Ectodermal cell (in vitro differentiated cells): ENCODE data around the gene SLIT1.

Experiments
- H3K27ac ChIP-seq: 2 replicates; pipeline ENCODE4 v1.7.0; 2013; ENCODE audit warnings: mild to moderate bottlenecking, low read depth, low read length; ENCODE audit not compliant: insufficient read depth, poor library complexity, severe bottlenecking
- H3K27me3 ChIP-seq: 2 replicates; pipeline ENCODE4 v1.7.0; 2013; ENCODE audit warnings: mild to moderate bottlenecking, low read length; ENCODE audit not compliant: insufficient read depth, control insufficient read depth, poor library complexity, severe bottlenecking
- H3K36me3 ChIP-seq: one replicate; pipeline ENCODE4 v1.7.0; 2013; ENCODE audit warnings: low read length; ENCODE audit not compliant: control insufficient read depth, insufficient read depth
- H3K4me1 ChIP-seq: one replicate; pipeline ENCODE4 v1.7.0; 2013; ENCODE audit warnings: low read length; ENCODE audit not compliant: control insufficient read depth, insufficient read depth
- H3K4me3 ChIP-seq: 2 replicates; pipeline ENCODE4 v1.7.0; 2013; ENCODE audit warnings: low read depth, low read length, control low read depth; ENCODE audit not compliant: insufficient read depth
- H3K9me3 ChIP-seq: 2 replicates; pipeline ENCODE4 v1.7.0; 2013; ENCODE audit warnings: mild to moderate bottlenecking, low read length, moderate library complexity; ENCODE audit not compliant: control insufficient read depth
- WGBS, 2 experiments: methylation state at CpG; one replicate each; pipeline ENCODE4 v1.1.7; 2013; ENCODE audit warnings: missing lambda C conversion rate in 2 of 2; 5-methylcytosine and 5-hydroxymethylcytosine counted together

Gene SLIT1

DNA sequence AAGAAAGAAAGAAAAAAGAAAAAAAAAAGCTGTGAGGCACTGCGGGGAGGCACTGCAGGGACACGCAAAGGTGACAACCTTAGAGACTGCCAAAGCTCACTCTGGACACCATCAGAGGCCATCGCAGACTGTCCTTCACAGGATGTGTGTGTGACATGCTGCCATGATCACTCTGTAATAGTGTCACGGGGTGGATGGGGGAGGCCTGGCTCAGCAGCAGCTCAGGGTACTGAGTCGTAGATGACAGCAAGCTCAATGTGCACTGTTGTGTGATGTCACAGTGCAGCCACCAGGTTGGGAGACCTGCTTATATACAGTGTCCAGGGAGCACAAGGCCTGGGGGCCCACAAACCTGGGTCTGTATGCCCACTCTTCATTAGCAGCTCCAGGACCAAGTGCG lies 83.3 kb downstream of the SLIT1 start:
- Histone ChIP-seq H3K9me3 (no peaks in the 10 kb centered on the region), H3K27ac (no peak overlapping the region), H3K4me1 (peaks cover 19% of the 10 kb centered on the region), H3K27me3 (no peaks in the 10 kb centered on the region), H3K36me3 (no peaks in the 10 kb centered on the region), H3K4me3 (no peak overlapping the region)
- WGBS, 2 experiments = 92 to 93% methylated on average over 6 of the region's 6 CpGs

GRCh38 chr10:97101166-97101940 lies 84.4 kb downstream of the SLIT1 start:
- Histone ChIP-seq H3K4me1 (peaks cover 29% of the 10 kb centered on the region), H3K9me3 (no peaks in the 10 kb centered on the region), H3K4me3 (no peak overlapping the region), H3K27ac (no peak overlapping the region), H3K36me3 (no peaks in the 10 kb centered on the region), H3K27me3 (no peaks in the 10 kb centered on the region)
- WGBS, 2 experiments = 81 to 83% methylated on average over 9 of the region's 9 CpGs

DNA sequence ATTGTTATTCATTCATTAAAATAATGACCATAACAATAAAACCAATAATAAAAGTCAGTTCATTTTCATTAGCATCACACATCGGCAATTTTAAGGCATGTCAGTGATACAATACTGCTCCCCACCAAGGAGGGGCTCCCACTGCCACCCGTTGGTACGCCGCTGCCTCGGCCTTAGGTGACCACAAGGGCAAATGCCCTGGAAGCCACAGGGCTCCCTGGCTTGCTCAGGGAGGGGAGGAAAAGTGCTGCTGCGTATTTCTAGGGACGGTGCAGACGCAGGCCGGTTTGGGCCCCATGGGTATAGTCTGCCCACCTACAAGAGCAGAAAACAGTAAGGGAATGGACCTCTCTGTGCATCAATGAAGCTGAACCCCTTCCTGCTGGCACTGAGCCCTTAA lies 85.1 kb downstream of the SLIT1 start:
- H3K4me3 ChIP-seq = no peak overlapping the region
- no peak overlapping the region for H3K27ac ChIP-seq
- 86 to 87% methylated on average over 9 of the region's 9 CpGs for WGBS, 2 experiments
- no peaks in the 10 kb centered on the region for H3K27me3 ChIP-seq
- no peaks in the 10 kb centered on the region for H3K36me3 ChIP-seq
- H3K4me1 ChIP-seq = peaks cover 36% of the 10 kb centered on the region
- no peaks in the 10 kb centered on the region for H3K9me3 ChIP-seq

DNA sequence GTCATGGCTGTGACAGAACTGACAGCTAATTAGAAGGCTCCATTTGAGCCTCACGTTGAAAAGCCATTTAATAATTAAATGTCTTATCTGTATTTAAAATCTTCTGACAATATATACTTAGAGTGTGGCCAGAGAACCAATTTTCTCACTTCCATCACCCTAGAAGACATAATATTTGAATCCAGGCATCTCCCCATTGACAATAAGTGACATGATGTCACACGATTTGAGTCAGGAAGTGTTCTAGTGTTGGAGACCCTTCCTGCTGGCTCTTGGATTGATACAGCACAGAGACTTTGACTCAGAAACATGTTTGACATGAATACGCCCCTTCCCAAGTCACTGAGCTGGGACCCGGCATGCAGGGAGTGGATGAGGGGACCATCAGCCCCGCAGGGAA lies 85.9 kb downstream of the SLIT1 start:
- Histone ChIP-seq H3K27me3 (no peaks in the 10 kb centered on the region), H3K9me3 (no peaks in the 10 kb centered on the region), H3K4me1 (peaks cover 39% of the 10 kb centered on the region), H3K27ac (no peak overlapping the region), H3K4me3 (no peak overlapping the region), H3K36me3 (no peaks in the 10 kb centered on the region)
- 91 to 96% methylated on average over 4 to 5 of the region's 5 CpGs for WGBS, 2 experiments

DNA sequence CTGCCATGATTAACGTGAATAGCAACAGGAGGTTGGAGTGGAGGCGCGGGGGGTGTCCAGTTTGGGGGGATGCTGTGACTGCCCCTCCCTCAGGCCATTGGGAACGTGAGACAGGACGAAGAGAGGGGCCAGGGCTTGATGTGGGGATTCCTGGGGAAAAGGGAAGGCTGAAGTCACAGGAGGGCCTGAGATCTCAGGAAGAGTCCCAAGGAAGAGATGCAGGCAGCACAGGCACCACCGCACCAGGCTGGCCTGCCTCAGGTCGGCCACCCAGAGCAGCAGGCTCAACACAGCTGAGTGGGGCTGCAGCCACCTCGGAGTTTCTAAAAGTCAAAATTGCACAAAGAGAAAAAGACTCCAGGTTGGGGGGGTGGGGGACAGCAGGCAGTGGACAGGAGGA lies 86.7 kb downstream of the SLIT1 start:
- no peak overlapping the region for H3K4me3 ChIP-seq
- H3K9me3 ChIP-seq = no peaks in the 10 kb centered on the region
- no peaks in the 10 kb centered on the region for H3K27me3 ChIP-seq
- WGBS, 2 experiments = 83 to 89% methylated on average over 8 of the region's 8 CpGs
- H3K4me1 ChIP-seq = peaks cover 39% of the 10 kb centered on the region
- H3K36me3 ChIP-seq = no peaks in the 10 kb centered on the region
- no peak overlapping the region for H3K27ac ChIP-seq

DNA sequence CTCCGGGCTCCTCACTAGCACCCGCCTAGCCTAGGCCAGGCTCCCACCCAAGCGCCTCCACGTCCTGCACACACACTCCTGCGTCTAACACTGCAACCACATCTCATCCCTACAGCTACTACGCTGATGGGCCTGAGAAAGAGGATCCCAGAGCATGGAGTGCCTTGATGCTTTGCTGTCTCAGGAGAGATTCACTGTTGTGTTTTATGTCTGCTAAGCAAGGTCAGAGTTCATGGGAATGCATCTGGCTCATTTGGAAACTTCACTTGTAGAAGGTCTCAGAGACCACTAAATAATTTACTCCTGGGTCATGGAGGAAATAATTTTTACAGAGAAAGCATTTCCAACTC lies 88.7 kb downstream of the SLIT1 start:
- no peak overlapping the region for H3K27ac ChIP-seq
- H3K9me3 ChIP-seq = no peaks in the 10 kb centered on the region
- WGBS, 2 experiments = 84 to 90% methylated on average over 5 to 6 of the region's 6 CpGs
- H3K4me3 ChIP-seq = no peak overlapping the region
- H3K36me3 ChIP-seq = no peaks in the 10 kb centered on the region
- H3K4me1 ChIP-seq = peaks cover 25% of the 10 kb centered on the region
- no peaks in the 10 kb centered on the region for H3K27me3 ChIP-seq

DNA sequence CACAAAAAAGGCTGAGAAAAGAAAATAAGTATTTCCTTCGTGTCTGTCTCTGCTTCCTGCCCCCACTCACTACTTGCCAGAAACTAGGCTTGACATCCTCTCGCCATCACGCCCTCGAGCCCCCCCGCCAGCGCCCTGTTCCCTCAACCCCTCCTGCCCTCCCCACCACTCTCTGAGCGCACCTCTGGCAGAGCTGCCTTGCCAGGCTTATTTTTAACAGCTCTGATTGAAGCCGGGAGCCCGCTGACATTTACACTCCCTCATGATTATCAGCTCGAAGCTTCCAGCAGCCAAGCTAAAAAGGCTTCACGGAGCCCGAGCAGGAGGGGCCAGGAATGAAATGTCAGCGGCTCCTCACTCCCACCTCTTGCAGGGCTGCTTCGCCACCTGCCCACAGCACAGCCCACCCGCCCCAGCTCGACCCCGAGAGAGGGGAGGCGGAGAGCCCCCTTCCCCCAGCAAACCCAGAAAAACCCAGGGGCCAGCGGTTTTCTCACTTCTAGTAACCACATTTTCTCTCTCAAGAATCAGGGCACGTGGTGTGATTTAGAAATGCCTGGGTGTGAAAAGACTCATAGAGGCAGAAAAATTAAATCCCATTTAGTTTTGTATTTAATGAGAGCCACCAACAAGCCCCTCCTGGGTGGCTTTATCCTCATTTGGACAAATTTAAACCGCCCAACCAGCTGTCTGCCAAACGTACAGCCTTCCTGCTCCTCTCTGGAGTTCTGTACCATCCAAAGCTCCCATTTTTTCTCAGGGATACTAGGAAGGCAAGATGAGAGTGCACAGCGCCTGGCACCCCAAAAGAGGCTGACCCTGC lies 89.3 kb downstream of the SLIT1 start:
- Histone ChIP-seq H3K4me1 (peaks cover 25% of the 10 kb centered on the region), H3K9me3 (no peaks in the 10 kb centered on the region), H3K36me3 (no peaks in the 10 kb centered on the region), H3K27ac (no peak overlapping the region), H3K4me3 (no peak overlapping the region), H3K27me3 (no peaks in the 10 kb centered on the region)
- 50 to 57% methylated on average over 20 to 23 of the region's 23 CpGs for WGBS, 2 experiments

DNA sequence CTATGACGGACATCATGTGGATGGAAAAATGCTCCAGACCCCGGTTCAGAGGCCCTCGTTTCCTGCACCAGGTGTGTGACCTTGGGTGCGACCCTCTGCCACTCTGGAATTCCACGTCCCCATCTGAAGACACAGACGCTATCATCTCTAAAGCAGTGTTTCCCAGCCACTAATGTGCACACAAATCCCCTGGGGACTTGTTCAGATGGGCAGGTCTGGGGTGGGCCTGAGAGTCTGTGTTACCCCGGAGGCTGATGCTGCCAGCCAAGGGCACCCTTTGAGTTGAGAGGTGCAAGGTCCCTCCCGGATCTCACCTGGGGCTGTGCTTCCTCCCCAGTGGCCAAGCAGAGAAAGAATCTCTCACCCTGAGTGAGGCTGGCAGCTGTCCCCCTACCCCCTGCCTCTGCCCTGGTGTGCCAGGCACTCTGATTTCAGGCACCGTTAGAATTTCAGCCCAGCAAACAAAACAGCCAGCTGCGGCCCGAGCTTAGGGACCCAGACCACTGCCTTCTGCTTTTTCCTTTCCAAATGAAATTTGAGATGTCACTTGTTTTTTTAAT lies 90.0 kb downstream of the SLIT1 start:
- Histone ChIP-seq H3K27me3 (peaks cover 1% of the 10 kb centered on the region), H3K36me3 (no peaks in the 10 kb centered on the region), H3K9me3 (no peaks in the 10 kb centered on the region), H3K27ac (no peak overlapping the region), H3K4me3 (no peak overlapping the region), H3K4me1 (peaks cover 21% of the 10 kb centered on the region)
- 85 to 88% methylated on average over 11 of the region's 11 CpGs for WGBS, 2 experiments

DNA sequence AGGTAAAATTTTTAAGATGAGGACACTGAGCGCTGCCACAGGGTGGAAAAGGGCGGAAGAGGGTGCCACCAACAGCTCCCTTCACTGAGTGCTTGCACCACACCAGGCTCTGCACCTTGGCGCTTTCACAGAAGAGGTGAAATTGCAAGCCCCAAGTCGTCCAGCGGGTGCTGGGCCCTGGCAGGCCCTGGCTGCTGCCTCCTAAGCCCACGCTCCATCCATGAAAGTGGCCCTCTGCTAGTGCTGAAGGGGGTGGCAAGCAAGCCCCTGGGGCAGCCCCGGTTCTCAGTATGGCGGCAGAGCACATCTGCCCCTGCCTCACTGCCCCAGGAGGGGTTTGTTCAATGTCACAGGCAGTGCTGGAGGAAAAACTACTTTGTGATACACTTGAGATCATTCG lies 95.1 kb downstream of the SLIT1 start:
- 83% methylated on average over 9 of the region's 9 CpGs for WGBS, 2 experiments
- Histone ChIP-seq H3K4me1 (peaks cover 13% of the 10 kb centered on the region), H3K36me3 (no peaks in the 10 kb centered on the region), H3K27ac (no peak overlapping the region), H3K4me3 (no peak overlapping the region), H3K27me3 (peaks cover 3% of the 10 kb centered on the region), H3K9me3 (no peaks in the 10 kb centered on the region)

GRCh38 chr10:97090035-97090434 lies 95.7 kb downstream of the SLIT1 start:
- Histone ChIP-seq H3K4me3 (no peak overlapping the region), H3K36me3 (no peaks in the 10 kb centered on the region), H3K27me3 (peaks cover 3% of the 10 kb centered on the region), H3K27ac (no peak overlapping the region), H3K9me3 (no peaks in the 10 kb centered on the region), H3K4me1 (peaks cover 9% of the 10 kb centered on the region)
- WGBS, 2 experiments = 67% methylated on average over 10 of the region's 10 CpGs
